Measurements from ENCODE around the gene TNFRSF18.
A peak's percentile ranks its signal among the peaks of the same experiment; 100 is the strongest.

The TNFRSF18 gene

DNA sequence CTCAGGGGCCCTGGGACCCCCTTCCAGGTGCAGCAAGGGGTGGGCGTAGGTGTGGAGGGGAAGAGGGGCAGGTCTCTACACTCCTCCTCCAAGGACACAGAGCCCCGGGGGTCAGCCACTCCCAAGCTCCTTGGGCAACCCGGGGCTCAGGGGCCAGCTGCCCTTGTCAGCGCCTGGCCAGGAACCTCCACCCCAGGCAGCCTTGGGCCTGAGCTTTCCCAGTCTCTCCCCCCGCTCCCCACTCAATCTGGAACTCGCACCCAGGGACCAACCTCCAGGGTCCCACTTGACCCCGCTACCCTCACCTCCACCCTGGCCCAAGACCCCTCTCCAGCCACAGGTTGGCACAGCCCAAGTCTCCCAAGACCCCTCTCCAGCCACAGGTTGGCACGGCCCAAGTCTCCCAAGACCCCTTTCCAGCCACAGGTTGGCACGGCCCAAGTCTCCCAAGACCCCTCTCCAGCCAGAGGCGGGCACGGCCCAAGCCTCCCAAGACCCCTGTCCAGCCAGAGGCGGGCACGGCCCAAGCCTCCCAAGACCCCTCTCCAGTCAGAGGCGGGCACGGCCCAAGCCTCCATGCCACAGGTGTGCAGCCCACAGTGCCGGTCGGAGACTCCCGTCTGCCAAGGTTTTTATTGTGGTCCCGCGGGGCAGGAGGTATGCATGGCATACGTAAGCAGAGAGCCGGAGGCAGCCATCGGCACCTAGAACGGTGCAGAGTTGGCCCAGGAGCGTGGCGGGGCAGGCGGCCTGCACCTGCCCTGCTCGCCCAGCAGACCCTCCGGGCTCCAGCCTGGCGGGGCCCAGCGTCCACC, 4.5 kb upstream of the TNFRSF18 start:
- no peak for DNase-seq

DNA sequence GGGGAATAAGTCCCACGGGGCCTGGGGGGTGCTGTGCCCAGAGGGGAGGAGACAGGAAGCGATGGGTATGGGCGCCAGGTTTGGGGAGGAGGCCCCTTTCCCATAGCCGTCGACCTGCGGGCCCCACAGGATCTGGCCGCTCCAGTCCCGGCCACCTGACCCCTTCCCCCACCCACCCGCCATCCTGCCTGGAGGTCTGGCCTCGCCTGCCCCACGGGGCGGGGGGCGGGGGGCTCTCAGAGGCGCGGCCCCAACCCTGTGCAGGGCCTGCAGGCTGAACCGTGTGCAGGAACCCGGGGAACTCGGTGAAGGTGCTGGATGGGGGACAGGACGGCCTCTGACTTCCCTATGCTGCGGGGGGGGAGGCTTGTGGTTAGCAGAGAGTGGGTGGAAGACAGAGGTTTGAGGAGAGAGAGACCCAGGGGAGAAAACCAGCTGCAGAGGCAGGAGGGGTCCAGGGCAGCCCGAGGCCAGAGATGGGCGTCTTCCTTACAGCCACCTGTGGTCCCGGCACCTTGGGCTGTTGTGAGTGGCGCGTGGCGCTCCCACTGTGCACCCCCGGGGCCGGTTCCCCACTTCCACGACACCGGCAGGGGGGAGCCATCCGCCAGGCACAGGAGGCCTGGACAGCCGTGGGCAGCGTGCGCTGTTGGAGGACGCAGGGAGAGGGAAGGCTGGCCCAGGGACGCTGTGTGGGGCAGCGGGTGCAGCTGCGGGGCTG, 2.5 kb upstream of the TNFRSF18 start:
- peak; percentile 60 for DNase-seq

DNA sequence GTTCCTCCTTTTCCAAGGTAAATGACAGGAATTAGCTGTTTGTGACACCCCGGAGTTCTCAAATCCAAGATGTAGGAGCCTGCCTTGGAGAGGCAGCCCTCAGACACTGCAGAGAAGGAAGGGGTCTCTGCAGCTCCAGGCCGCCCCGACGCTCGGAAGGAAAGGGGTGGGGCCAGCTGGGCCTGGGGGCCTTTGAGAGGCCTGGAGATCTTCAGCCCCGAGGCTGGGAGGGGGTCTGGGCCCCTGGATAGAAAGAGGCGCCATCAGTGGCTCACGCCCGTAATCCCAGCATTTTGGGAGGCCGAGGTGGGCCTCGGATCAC, 1.1 kb upstream of the TNFRSF18 start:
- no peak for DNase-seq

DNA sequence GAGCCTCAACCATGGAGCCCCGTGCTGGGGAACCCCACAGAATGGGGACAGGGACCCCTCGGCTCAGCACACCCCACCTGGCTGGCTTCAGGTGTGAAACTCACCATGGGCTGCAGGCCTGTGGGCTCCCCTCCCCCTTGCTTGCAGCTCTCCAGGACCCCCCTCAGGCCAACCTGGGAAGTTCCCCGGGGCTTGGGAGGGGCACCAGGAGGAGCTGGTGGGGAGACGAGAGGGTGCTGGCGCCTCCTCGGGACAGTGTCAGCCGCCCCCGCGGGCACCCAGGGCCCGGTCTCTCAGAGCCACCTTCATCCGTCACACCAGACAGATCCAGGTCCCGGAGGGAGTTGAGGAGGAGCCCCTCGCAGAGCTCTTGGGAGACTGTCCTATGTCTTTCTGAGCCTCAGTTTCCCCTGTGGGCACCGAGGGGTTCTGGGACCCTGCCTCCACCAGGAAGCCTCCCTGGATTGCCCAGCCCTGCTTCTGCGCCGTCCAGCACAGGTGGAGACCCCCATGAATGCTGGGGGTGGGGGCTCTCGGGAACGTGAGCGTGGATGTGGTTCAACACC, 657 bp upstream of the TNFRSF18 start:
- no peak for DNase-seq

DNA sequence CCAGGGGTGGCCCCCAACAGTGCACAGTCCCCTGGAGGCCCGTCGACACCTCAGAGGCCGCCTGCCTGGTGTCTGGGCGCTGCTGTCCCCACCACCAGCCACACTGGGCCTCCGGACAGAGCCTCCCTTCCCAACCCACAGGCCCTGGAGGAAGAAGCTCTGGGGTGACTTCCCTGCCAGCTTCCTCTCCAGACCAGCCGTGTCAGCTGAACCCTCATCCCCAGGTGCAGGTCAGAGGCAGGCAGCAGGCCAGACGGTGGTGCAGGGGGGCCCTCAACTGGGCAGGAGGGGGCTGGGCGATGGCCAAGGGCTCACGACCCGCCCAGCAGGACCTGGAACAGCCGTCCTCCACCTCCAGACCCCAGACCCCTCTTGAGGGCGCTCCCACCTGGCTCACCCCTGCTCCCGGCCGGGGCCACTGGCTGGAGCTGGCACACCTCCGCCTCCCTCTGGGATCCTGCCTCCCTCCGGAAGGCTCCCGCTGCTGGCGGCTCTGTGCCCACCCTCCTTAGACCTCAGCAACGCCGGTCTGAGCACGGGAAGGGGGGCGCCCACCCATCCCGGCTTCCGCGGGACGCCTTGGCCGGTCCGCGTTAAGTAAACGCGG, 520 bp downstream of the TNFRSF18 start:
- DNase-seq: no peak

DNA sequence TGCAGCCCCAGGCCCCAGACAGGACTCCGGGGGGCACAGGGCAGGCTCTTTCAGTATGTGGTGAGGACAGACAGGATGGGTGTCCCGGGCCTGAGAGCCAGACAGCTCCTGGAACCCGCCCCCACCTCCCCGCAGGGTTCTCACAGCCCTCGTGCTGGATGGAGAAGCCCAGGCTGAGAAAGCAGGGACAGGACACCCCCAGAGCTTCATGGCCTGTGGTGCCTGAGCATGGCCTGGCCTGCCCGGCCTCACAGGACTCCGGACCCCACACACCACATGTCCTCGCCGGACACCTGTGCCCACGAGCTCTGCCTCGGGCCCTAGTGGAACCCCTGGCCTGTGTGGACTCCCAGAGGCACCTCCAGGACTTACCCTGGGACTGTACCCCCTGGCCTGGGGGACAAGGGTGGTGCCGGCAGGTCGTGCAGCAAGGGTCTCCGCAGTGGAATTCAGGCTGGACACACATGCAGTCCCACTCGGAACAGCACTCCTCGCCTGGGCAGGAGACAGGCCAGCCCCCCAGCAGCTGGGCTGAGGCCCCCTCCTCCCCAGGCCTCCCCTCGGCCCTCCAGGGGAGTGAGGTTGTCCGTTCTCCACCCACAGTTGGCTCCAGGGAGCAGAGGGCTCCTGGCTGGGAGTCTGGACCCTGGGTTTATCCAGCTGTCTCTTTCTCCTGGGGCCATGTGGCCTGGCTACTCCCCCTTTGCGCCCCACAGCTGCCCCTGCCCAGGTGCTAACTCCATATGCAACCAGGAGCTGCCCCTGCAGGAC, 1.2 kb downstream of the TNFRSF18 start:
- no peak for DNase-seq

DNA sequence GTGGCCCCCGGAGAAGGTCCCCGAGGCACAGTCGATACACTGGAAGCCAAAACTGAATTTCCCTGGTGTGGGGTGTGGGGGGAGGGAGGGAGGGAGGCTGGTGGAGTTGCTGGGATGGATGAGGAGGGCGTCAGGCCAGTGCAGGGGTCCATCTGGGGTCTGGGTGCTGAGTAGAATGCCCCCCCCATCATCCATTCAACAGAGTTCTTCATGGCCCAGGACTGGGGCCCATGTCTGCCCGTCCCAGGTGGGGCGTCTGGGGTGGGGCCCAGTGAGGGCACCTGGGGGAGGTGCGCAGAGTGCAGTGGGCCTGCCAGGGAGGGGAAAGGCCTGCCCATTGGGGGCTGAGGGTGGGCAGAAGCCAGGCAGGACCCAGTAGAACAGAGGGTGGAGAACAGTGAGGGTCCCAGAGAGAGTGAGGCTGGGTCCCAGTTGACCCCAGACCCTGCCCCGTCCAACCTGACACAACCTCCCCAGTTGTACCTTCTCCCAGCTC, 1.9 kb downstream of the TNFRSF18 start:
- no peak for DNase-seq

DNA sequence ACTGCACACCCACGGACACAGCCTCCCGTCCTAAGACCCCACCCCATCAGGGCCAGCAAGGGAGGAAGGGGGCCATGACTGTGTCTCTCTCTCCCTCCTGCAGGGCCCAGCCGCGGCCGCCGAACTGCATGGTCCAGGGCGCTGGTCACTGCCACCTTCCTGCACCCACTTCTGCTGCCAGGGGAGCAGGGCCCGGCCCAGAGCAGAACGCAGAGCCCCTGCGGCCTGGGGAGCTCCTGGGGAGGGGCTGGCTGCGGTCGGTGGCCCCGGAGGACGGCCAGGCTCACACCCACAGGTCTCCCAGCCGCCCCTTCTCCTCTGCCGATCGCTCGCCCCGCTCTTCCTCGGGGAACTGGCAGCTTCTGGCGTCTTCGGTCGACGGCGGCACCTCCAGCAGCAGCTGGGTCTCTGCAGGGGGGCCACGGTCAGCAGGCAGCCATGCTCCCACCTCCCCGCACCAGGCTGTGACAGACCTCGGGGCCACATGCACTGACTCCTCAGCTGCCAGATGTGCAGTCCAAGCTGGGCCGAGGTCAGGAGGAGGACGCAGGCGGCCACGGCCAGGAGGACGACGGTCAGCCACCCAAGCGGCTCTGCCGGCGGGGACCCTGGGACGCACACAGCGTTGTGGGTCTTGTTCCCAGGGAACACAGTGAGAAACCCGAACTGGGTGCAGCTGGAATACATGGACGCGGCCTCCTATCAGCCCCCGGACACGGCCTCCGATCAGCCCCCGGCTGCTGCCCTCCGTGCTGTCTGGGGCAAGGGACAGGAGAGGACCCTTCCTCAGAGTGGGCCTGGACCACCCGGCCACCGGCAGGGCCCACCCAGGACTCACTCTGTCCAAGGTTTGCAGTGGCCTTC, 2.6 kb downstream of the TNFRSF18 start:
- DNase-seq: no peak

DNA sequence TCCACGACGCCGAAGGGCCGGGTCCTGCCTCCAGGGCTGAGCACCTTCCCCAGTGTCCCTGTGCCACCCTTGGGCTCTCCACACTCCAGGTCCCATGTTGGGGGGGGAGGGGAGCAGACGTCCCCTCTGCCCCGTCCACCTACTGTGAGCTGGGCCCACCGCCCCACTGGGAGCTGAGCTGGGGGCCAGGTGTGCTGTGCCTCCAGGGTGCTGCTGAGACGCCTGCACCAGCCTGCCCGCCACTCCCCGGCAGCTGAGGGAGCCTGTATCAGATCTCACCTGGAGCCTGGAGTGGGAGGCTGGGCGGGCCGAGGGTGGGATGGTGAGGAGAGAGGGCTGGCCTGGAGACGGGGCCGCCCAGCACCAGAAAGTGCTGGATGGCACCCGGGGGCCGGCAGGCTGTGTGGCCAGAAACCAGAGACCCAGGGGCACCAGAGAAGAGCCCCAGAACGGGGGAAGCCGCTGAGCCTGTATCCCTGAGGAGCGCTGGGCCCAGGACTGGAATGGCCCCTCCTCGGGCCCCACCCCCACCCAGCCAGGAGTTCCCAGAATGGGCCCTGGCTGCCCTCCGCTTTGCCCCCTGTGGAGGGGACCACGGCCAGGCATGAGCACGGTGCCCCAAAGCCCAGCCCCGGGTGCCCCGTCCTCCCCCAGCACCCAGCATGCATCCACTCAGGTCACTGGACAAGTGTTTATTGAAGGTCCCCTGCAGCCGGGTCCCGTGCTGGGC, 3.4 kb downstream of the TNFRSF18 start:
- no peak for DNase-seq

DNA sequence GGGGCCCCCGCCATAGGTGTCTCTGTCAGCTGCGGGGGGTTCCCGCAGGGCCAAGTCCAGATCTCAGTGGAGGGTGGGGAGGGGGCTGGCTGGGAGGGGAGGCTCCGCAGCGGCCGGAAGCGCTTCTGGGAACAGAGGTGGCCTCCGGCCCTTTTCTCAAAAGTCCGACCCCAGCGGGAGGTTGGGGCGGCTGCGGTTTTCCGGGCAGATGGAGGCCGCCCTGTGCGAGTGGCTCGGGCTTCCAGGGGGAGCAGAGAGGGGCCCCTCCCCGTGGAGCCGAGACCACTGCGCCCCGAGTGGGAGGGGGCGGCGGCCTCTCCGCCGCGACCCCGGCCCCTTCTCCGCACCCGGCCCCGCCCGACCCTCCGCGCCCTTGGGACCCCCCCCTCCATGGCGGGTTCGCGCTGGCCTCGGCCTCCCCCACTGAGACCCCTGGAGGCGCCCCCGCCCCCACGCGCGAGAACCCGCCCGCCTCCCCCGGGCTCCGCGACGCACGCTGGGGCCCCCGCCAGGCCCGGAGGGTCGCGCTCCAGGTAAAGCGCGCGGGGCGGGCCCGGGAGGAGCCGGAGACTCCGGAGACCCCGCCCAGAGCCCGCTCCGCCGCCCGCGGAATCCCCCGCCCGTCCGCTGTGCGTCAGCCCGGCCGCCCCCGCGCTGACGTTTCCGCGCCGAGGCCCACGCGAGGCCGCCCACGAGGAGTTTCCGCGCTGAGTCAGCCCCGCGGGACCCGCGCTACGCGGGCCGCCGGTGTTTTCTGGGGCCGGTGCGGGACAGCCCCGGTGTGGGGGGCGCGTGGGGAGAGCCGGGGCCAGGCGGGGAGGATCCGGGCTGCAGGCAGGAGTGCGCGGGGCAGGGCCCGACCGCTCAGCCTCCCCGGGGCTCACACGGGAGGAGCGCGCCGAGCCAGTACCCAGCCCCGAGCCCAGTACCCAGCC, 5.2 kb downstream of the TNFRSF18 start:
- peak; percentile 92 for DNase-seq

DNA sequence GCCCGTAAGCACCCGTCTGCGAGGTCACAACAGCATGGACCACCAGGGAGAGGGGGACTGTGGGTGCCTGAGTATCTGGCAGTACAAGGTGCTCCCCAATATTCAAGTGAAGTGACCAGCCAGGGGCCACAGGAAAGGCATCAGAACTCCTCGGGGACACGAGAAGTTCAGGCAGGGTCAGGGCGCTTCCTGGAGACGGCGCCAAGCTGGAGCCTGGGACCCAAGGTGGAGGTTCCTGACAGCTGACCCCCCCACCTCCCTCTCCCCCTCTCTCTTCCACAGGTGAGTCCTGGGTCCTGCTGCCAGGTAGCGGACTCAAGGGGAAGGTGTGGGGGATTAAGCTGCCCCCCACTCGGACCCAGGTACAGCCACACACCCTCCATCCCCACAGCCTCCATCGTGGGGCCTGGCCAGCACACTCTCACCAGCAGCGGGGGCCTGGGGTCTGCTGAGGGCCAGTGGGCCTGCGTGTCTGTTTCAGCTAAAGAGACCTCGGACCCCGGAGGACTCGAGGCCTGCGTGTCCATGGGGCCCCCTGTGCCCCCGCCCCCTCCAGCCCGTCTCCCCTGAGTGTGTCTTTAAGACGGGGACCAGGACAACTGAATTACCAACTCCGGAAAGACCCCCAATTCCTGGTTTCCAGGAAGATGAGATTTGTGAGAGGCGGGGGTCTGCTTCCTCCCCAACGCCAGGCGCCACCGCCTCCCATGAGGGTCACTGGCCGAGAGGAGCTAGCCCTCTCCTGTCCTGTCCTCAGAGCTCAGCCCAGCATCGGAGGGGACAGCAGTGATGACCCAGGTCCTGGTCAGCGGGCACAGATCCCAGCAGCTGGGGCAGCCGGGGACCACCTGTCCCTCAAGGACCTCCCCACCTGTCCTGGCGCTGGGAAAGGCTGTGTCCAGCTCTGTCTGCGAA, 6.2 kb downstream of the TNFRSF18 start:
- no peak for DNase-seq

DNA sequence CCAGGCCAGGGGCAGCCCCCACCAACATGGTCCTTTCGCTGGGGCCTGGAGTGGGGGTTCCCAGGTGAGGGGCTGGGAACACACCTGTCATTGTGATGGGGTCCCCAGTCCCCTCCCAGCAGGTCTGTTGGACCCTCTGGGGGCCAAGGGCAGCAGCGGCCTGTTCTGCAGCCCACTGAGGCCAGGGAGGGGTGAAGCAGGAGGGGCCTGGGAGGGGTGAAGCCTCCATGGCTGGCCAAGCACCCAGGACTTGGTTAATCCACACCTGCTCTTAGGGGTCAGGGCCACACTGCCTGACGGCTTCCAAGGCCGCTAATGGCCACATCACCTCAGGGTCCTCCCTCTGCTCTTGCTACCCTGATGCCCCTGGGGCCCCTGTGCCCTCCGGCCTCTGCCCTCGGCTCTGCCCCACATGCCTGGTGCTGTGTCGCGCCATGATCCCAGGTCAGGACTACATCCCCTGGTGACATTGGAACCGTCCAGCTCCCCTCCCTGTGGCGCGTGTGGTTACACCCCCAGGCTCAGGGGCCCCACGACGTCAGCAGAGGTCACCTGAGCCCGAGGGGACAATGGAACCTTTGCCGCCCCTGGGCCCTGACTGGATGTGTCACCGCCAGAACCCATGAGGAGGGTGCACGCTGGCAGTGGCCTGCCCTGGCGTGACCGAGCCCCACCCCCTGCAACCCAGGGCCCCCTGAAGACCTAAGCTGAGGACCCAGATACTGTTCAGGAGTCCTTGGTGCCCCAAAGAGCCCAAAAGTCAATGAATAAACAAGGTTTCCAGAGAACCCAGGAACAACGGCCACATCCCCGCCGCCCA, 7.0 kb downstream of the TNFRSF18 start:
- DNase-seq: no peak

DNA sequence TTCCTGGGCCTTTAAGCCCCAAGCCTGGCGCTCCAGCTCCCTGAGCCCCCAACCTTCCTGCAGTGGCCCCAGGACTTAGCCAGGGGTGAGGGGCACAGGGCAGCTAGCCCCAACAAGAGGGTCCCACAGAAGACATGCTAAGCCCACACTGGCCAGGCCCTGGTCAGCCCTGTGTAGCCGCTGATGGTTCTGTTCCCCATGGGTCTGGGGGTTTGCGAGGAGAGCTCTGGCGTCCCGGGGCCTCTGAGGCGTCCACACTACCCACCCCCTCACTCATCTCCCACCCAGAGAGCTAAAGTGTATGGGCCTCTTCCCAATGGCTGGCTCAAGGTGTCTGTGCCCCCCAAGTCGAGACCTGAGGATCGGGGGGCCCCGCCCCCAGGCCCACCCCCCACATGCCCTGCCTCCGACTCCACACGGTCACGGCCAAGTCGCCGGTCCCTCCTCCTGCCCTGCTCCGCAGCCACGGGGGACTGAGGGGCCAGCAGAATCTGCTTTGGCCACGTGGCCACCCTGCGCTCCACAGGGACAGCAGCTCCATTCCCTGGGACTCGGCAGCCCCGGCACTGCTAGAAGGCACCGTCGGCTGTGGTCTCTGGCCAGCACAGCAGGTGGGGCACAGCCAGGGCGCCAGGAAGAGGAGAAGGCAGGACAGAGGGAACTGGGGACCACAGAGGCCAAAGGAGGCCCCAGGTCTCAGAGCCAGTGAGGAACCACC, 7.8 kb downstream of the TNFRSF18 start:
- DNase-seq: no peak

DNA sequence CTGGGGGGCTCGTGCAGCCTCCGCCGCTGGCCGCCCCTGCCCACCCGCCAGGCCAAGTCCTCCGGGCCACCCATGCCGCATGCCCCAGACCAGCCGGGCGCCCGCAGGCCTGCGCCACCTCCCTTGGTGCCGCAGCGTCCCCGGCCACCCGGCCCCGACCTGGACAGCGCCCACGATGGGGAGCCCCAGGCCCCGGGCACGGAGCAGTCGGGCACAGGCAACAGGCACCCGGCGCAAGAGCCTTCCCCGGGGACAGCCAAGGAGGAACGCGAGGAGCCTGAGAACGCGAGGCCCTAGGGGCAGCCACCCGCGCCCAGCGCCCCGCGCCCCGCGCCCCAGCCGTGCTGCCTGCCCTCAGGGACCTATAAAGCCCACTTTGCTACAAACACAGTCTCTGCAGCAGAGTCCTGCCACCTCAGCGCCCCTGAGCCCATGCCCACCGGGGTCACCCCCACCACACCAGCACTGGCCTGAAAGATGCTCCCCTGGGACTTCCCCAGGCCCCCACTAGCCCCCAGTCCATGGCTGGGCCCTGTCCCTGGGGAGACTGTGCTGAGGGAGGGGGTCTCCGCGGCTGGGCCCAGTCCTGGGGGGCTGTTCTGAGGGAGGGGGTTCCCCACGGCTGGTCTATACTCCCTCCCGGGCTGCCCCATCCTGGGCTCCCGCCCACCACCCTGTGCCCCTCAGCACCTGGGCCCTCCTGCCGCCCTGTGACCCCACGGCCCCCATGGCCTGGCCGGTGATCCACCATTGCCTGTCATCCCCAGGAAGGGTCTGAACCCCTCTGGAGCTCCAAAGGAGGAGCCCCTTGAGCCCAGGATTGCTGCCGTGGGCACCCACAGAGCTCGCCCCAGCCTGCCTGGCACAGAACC, 8.6 kb downstream of the TNFRSF18 start:
- DNase-seq: no peak

DNA sequence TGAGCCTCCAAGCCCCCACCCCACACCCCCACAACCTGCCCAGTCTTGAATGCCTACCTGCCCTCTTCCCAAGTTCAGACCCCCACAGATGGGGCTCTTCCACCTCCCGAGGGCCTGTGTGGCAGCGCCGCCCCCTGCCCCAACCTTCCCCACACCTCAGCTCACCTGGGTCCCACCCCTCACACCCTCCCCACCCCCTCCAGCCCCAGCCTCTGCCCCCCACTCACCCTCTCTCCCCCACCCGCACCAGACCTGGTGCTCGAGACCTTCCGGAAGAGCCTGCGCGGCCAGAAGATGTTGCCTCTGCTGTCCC, 9.2 kb downstream of the TNFRSF18 start:
- DNase-seq: no peak

DNA sequence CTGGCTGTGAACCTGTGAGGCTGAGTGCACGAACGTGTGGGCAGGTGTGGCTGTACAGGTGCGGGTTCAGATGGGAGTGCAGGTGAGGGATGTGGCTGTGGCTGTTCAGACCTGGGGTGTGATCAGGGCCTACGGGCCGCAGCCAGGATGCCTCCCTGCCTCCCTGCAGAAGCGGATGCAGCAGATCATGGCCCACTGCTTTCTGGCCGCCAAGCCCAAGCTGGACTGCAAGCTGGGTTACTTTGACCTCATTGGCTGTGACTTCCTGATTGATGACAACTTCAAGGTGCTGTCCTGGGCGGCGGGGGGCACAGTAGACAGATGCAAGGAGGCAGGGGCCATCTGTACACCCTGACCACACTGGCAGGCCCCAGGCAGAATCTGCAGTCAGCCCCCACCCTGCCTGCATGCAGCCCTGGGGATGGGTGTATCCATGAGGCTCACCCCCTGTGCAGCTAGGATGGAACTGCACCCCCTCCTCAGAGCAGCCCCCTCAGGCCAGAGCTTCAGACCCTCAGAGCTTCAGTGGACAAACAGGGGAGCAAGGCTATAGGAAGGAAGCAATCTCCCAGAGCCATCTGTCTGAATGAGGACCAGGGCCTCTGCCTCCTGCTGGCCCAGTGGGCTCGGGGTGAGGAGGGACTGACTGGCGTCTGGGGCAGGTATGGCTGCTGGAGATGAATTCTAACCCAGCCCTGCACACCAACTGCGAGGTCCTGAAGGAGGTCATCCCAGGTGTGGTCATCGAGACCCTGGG, 9.8 kb downstream of the TNFRSF18 start:
- DNase-seq: no peak

All from CD4-positive, alpha-beta T cell treated with Interleukin-12 subunit alpha and Interleukin-12 subunit beta, for 1 hour (primary cell).